ENCODE measurements around the gene STK10.

DNA sequence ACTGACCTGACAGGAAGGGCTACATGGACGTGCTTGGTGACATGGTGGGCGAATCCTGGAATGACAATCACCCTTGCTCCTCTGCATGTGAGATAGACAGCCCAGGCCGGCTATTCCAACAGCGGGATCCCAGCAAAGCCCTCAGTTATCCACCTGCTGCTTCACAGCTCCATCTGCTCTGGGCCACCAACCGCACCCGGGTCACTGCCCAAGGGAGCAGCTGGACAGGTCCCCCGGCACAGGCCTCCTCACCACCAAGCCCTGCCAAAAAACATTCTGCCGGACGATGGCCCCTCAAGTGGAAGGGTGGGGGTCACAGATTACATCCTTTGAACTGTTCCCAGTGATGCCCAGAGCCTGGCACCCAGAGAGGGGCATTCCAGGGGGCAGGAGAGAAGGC, 39.6 kb downstream of the STK10 start:
- no peak for TF ChIP-seq SUZ12 (IDR thresholded peaks at IDR 0.05)
- TF ChIP-seq FOXM1 (IDR thresholded peaks at IDR 0.05; ENCODE audit: borderline replicate concordance), result no peak
- TF ChIP-seq ELF4 (IDR thresholded peaks at IDR 0.05), result no peak
- no peak for TF ChIP-seq BHLHE40 (IDR thresholded peaks at IDR 0.05; ENCODE audit: borderline replicate concordance)
- no peak for TF ChIP-seq CTBP1 (IDR thresholded peaks at IDR 0.05; ENCODE audit: borderline replicate concordance)
- no peak for TF ChIP-seq ARNT (IDR thresholded peaks at IDR 0.05)
